Uterine smooth muscle cell (primary cell): ENCODE data around the gene ACYP1. TPM values are rescaled to one million over a fixed set of nuclear protein-coding genes. Genes with fewer than 3 reads are reported as not detected.

Source experiments
- total RNA-seq: library from RNA; depleted of rRNA; stranded (reverse); fragments of >200 nt; gene quantifications from 2 replicates; pipeline ENCODE4 v1.2.3, GENCODE V29; 2014

The ACYP1 gene
- total RNA-seq: 9.1 and 15.2 TPM in 2 replicates

GRCh38 chr14:75063491-75064204 is at the start of gene ACYP1:
Gene ACYP1 (minus strand): TSS chr14:75064024. CDS start chr14:75063553, 471 bp downstream.

GRCh38 chr14:75069121-75069810 is 5.4 kb upstream of the ACYP1 start, which contains the start of gene ZC2HC1C:
Gene ZC2HC1C (plus strand): TSS chr14:75069641. CDS start chr14:75070574, 933 bp downstream.

DNA sequence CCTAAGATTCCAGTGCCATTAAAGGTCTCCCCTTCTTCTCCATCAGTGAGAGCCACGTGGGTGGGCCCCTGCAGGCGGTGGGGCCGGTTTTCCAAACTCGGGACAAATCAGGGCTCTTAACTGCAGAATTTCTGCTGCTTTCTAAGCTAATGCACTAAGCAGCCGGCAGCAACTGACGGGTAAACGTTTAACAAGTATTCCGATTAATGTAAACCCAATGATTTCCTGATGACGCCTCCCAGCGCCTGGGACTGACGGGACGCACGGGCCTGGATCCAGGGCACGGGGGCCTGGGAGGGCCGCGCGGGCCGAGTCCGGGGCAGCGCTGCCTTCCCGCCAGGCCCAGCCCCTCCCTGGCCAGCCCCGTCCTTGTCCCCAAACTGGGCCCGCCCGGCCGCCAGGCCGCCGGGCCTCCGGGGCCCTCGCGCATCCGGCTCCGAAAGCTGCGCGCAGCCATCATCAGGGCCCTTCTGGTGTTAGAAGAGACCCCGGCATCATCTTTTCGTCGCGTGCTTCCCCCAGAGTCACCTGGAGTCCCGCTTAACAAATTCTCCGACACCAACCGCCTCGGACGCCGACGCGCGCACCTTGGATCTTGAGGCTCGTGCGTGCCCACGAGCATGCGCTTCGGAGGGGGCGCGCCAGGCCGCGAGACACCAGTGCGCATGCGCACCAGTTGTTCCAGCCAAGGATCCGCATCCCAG is 12.8 kb downstream of the ACYP1 start, which contains the start of gene MLH3:
Gene MLH3 (minus strand): TSS at position 616 of the 704 bp plus-strand sequence. CDS start 1,812 bp downstream, outside the sequence.

Other genes starting within 250 kb of the ACYP1 start
- gene PROX2, start 187.9 kb downstream of the ACYP1 start, total RNA-seq: not detected in 2 replicates
- gene DLST, start 182.1 kb downstream of the ACYP1 start, total RNA-seq: 63.0 and 88.6 TPM in 2 replicates
- gene RPS6KL1, start 140.8 kb downstream of the ACYP1 start, total RNA-seq: 1.1 and 1.7 TPM in 2 replicates
- 2.7 and 3.5 TPM in 2 replicates for gene PGF, start 108.4 kb downstream of the ACYP1 start, total RNA-seq
- gene EIF2B2, start 61.1 kb downstream of the ACYP1 start, total RNA-seq: 51.5 and 74.6 TPM in 2 replicates
- gene MLH3, start 12.6 kb downstream of the ACYP1 start, total RNA-seq: 29.9 and 35.6 TPM in 2 replicates
- gene ZC2HC1C, start 5.6 kb upstream of the ACYP1 start, total RNA-seq: 1.8 and 1.9 TPM in 2 replicates
- gene NEK9, start 63.0 kb upstream of the ACYP1 start, total RNA-seq: 50.1 and 57.4 TPM in 2 replicates
- 325 and 376 TPM in 2 replicates for gene TMED10, start 112.6 kb upstream of the ACYP1 start, total RNA-seq
- 6.7 and 8.1 TPM in 2 replicates for gene FOS, start 214.8 kb upstream of the ACYP1 start, total RNA-seq